Natural killer cell (primary cell): Measurements from ENCODE around the gene NLGN2. TPM values are rescaled to one million over a fixed set of nuclear protein-coding genes. Genes with fewer than 3 reads are reported as not detected.

Source experiments
- ATAC-seq, 3 donors: fragments of 150-1000 bp in 2 of 3; fragments of 200-7000 bp in 1 of 3; cut with Tn5 transposase; 1 replicate in 1 of 3; 2 replicates in 2 of 3; pipeline ENCODE4 v1.10.0; 2021; ENCODE audit warnings: mild to moderate bottlenecking in 2 of 3, moderate library complexity in 2 of 3
- DNase-seq, 2 donors: peaks; one replicate each; pipeline versions ENCODE4 v3.0.0 to v3.0.0-alpha.2; 2013 to 2021; ENCODE audit warnings: mixed read lengths in 1 of 2
- H3K27ac ChIP-seq: one replicate; pipeline ENCODE4 v1.5.1; 2013; ENCODE audit warnings: mild to moderate bottlenecking, low read length
- H3K27me3 ChIP-seq: one replicate; pipeline ENCODE4 v1.6.1; 2013; ENCODE audit warnings: low read length; ENCODE audit not compliant: control insufficient read depth, insufficient read depth
- H3K36me3 ChIP-seq: one replicate; pipeline ENCODE4 v1.6.1; 2013; ENCODE audit warnings: low read length; ENCODE audit not compliant: control insufficient read depth, insufficient read depth
- H3K4me1 ChIP-seq: one replicate; pipeline ENCODE4 v1.6.1; 2013; ENCODE audit warnings: low read length; ENCODE audit not compliant: control insufficient read depth, insufficient read depth
- H3K4me3 ChIP-seq: one replicate; pipeline ENCODE4 v1.5.1; 2013; ENCODE audit warnings: low read length
- H3K9me3 ChIP-seq: one replicate; pipeline ENCODE4 v1.6.1; 2013; ENCODE audit warnings: low read length; ENCODE audit not compliant: control insufficient read depth, insufficient read depth
- H3K27ac Mint-ChIP-seq, 2 donors: one replicate each; pipeline ENCODE4 v1.8.0; 2022; ENCODE audit warnings: mild to moderate bottlenecking in 2 of 2, mixed read lengths in 2 of 2, moderate library complexity in 1 of 2
- H3K27me3 Mint-ChIP-seq, 2 donors: one replicate each; pipeline ENCODE4 v1.8.0; 2022; ENCODE audit warnings: low read depth in 2 of 2, mixed read lengths in 2 of 2
- H3K36me3 Mint-ChIP-seq: one replicate; pipeline ENCODE4 v1.8.0; 2022; ENCODE audit warnings: mixed read lengths
- H3K4me1 Mint-ChIP-seq, 2 donors: one replicate each; pipeline ENCODE4 v1.8.0; 2022; ENCODE audit warnings: mixed read lengths in 2 of 2
- H3K4me3 Mint-ChIP-seq: one replicate; pipeline ENCODE4 v1.8.0; 2022; ENCODE audit warnings: mild to moderate bottlenecking, moderate library complexity, mixed read lengths
- H3K9me3 Mint-ChIP-seq, 2 donors: one replicate each; pipeline ENCODE4 v1.8.0; 2022; ENCODE audit warnings: mixed read lengths in 2 of 2
- CTCF ChIP-seq: fragments of 200-600 bp; IDR thresholded peaks from one replicate; pipeline ENCODE4 v1.8.0; 2022; ENCODE audit warnings: antibody characterized with exemption
- WGBS: methylation state at CpG from one replicate; pipeline ENCODE4 v1.1.7; 2013; ENCODE audit warnings: missing lambda C conversion rate; ENCODE audit not compliant: insufficient coverage; 5-methylcytosine and 5-hydroxymethylcytosine counted together
- intact Hi-C: fragments of 100-400 bp; cut with micrococcal nuclease; formaldehyde crosslinking; loops from one replicate; pipeline ENCODE4 v1.14.2; 2022
- total RNA-seq, 4 donors: library from RNA; stranded (reverse); fragments of 120-200 nt in 1 of 4; gene quantifications; one replicate each; pipeline versions ENCODE4 v1.2.3 to v1.2.4, GENCODE V29; 2013 to 2022

NLGN2 gene
- total RNA-seq, 3 donors from 2014 or later (not counting 1 experiment from before 2014, with no cell fraction given) = 2.8 to 3.4 (median 3.1) TPM

- peaks cover 59 to 61% of the 10 kb centered on the region in 2 donors for H3K27me3 Mint-ChIP-seq
- intact Hi-C loops = no loop called here
- H3K4me1 Mint-ChIP-seq = peaks cover 25 to 36% of the 10 kb centered on the region in 2 donors
- no peaks in the 10 kb centered on the region for H3K9me3 ChIP-seq
- H3K4me1 ChIP-seq = peaks cover 38% of the 10 kb centered on the region
- DNase-seq (no peak), ATAC-seq (no peak)
- H3K4me3 ChIP-seq = no peak overlapping the region
- TF ChIP-seq CTCF = no peak
- peaks cover 58% of the 10 kb centered on the region for H3K27me3 ChIP-seq
- 93% methylated on average over 7 of the region's 7 CpGs for WGBS
- no peak overlapping the region for H3K27ac ChIP-seq
- H3K27ac Mint-ChIP-seq = no peak overlapping the region
- no peaks in the 10 kb centered on the region for H3K9me3 Mint-ChIP-seq
- no peaks in the 10 kb centered on the region for H3K36me3 Mint-ChIP-seq
- no peak overlapping the region for H3K4me3 Mint-ChIP-seq
- H3K36me3 ChIP-seq = no peaks in the 10 kb centered on the region
Observed at GRCh38 chr17:7443499-7444485, 36.1 kb downstream of the NLGN2 start.

DNA sequence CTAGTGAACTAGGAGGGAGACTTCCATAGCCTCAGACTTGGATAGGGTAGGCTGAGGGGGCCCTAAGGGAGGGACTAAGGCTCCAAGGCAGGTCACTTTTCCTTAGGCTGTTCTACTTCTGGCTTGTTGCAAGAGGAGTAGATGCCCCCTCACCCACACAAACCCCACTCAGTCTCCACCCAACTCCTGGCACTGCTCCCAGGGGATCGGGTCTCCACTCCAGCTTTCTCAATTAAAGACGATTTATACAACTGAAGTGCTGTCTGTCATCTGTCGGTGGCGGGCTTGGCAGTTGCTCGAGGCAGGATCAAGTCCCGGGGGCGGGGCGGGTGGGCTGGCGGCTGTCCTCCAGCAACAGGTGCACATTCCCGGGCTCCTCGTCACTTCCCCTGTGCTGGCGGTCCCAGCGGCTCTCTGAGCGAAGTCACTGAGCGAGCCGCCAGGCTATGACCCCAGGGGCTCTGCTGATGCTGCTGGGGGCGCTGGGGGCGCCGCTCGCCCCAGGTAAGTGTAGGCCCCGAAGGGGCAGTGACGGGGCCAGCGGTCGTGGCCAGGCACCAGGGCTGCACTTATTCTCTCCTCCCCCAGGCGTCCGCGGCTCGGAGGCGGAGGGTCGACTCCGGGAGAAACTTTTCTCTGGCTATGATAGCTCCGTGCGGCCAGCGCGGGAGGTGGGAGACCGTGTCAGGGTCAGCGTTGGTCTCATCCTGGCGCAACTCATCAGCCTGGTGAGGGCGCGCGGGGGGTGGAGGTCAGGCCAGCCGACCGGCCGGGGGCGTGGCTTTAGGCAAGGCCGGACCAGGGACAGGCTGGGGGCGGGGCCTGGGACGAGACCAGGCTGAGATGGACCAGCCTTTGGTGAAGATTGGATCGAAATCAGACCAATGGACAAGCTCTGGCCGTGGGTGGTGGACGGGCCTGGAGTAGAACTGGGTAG lies 37.3 kb downstream of the NLGN2 start, which contains the start of gene CHRNB1:
TSS of gene CHRNB1 (plus strand) at position 380 of the 937 bp plus-strand sequence. CDS start at position 447, 67 bp downstream.
- Histone ChIP-seq H3K9me3 (no peaks in the 10 kb centered on the region), H3K27me3 (peaks cover 49% of the 10 kb centered on the region), H3K4me1 (peaks cover 29% of the 10 kb centered on the region), H3K4me3 (peak within 1 kb of the TSS; percentile 5), H3K27ac (no peak within 1 kb of the TSS), H3K36me3 (no peaks in the 10 kb centered on the region)
- intact Hi-C loops = no loop called here
- Mint-ChIP-seq H3K9me3 (no peaks in the 10 kb centered on the region), H3K36me3 (no peaks in the 10 kb centered on the region), H3K4me3 (peak within 1 kb of the TSS; percentile 86), H3K27ac (peak within 1 kb of the TSS in 1 of 2 donors; percentile 58), H3K27me3 (peaks cover 55 to 59% of the 10 kb centered on the region in 2 donors), H3K4me1 (peaks cover 21 to 28% of the 10 kb centered on the region in 2 donors)
- 6% methylated on average over 51 of the region's 51 CpGs for WGBS
- ATAC-seq = peak; percentile 36 to 66 (median 45)
- no peak for TF ChIP-seq CTCF
- peak in 1 of 2 donors; percentile 41 for DNase-seq

- 6% methylated on average over 16 of the region's 16 CpGs for WGBS
- Histone ChIP-seq H3K4me3 (peak overlapping the region; percentile 5), H3K9me3 (no peaks in the 10 kb centered on the region), H3K4me1 (peaks cover 22% of the 10 kb centered on the region), H3K27me3 (peaks cover 43% of the 10 kb centered on the region), H3K27ac (no peak overlapping the region), H3K36me3 (no peaks in the 10 kb centered on the region)
- H3K27me3 Mint-ChIP-seq = peaks cover 49 to 59% of the 10 kb centered on the region in 2 donors
- DNase-seq (peak in 1 of 2 donors; percentile 64), ATAC-seq (peak; percentile 78 to 86 (median 86))
- TF ChIP-seq CTCF = no peak
- H3K9me3 Mint-ChIP-seq = no peaks in the 10 kb centered on the region
- H3K4me1 Mint-ChIP-seq = peaks cover 15 to 22% of the 10 kb centered on the region in 2 donors
- peak overlapping the region in 1 of 2 donors; percentile 58 for H3K27ac Mint-ChIP-seq
- H3K36me3 Mint-ChIP-seq = no peaks in the 10 kb centered on the region
- intact Hi-C loops = no loop called here
- H3K4me3 Mint-ChIP-seq = peak overlapping the region; percentile 86
Observed at GRCh38 chr17:7445619-7445968, 37.9 kb downstream of the NLGN2 start.
